ENCODE results near the gene UBE2G2. TPM values are rescaled to one million over a fixed set of nuclear protein-coding genes. Genes with fewer than 3 reads are reported as not detected.

UBE2G2 gene
- total and polyA plus RNA-seq, 4 donors = 46.8 to 83.6 (median 69.8) TPM

DNA sequence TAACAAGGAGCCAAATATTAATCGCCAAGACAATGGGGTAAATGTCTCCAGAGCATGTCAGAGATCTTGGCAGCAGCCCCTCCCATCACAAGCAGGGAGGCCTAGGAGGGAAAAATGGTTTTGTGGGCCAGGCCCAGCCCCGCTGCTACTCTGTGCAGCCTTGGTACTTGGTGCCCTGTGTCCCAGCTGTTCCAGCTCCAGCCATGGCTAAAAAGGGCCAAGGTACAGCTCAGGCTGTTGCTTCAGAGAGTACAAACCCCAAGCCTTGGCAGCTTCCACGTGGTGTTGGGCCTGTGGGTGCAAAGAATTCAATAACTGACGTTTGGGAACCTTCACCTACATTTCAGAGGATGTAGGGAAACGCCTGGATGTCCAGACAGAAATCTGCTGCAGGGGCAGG, 10.4 kb downstream of the UBE2G2 start:
- 74 to 77% methylated on average over 5 of the region's 5 CpGs for WGBS, 2 donors
- no peak overlapping the region for H3K4me3 ChIP-seq (ENCODE audit: low read length in 2 of 2)
- peaks cover 0 to 3% of the 10 kb centered on the region in 2 donors for H3K36me3 ChIP-seq (ENCODE audit: control insufficient read depth in 1 of 2, insufficient read depth in 2 of 2, low read length in 1 of 2)
- ATAC-seq (ENCODE audit: low FRiP score) (no peak), DNase-seq (no peak)
- no peaks in the 10 kb centered on the region for H3K27me3 ChIP-seq (ENCODE audit: control insufficient read depth in 1 of 2, insufficient read depth in 2 of 2, low read length in 1 of 2)
- no peaks in the 10 kb centered on the region for H3K9me3 ChIP-seq (ENCODE audit: control insufficient read depth, low read length)
- intact Hi-C loops (cut with DNase I) = loop anchor here in 1 of 2 donors (10.0 kb wide), 2 partner anchors 276 to 486 kb away; partner anchors contain the start of gene PFKL
- H3K4me1 ChIP-seq (ENCODE audit: control insufficient read depth in 1 of 2, insufficient read depth in 2 of 2, low read length in 2 of 2) = no peaks in the 10 kb centered on the region
- no peak overlapping the region for H3K27ac ChIP-seq (ENCODE audit: low read depth in 1 of 2, low read length in 2 of 2)

- ATAC-seq (ENCODE audit: low FRiP score) (no peak), DNase-seq (no peak)
- Histone ChIP-seq H3K4me3 (ENCODE audit: low read length in 2 of 2) (no peak overlapping the region), H3K27ac (ENCODE audit: low read depth in 1 of 2, low read length in 2 of 2) (no peak overlapping the region), H3K4me1 (ENCODE audit: control insufficient read depth in 1 of 2, insufficient read depth in 2 of 2, low read length in 2 of 2) (no peaks in the 10 kb centered on the region), H3K9me3 (ENCODE audit: control insufficient read depth, low read length) (no peaks in the 10 kb centered on the region), H3K36me3 (ENCODE audit: control insufficient read depth in 1 of 2, insufficient read depth in 2 of 2, low read length in 1 of 2) (peaks cover 0 to 3% of the 10 kb centered on the region in 2 donors), H3K27me3 (ENCODE audit: control insufficient read depth in 1 of 2, insufficient read depth in 2 of 2, low read length in 1 of 2) (no peaks in the 10 kb centered on the region)
- intact Hi-C loops (cut with DNase I) = loop anchor here in 1 of 2 donors (10.0 kb wide), 2 partner anchors 276 to 486 kb away; partner anchors contain the start of gene PFKL
- WGBS, 2 donors = 91 to 93% methylated on average over 3 of the region's 3 CpGs
Measured at GRCh38 chr21:44790368-44790767, 11.3 kb downstream of the UBE2G2 start.

- H3K4me3 ChIP-seq (ENCODE audit: low read length in 2 of 2) = no peak overlapping the region
- intact Hi-C loops (cut with DNase I) = loop anchor here in 1 of 2 donors (10.0 kb wide), 2 partner anchors 275 to 485 kb away; partner anchors contain the start of gene PFKL
- H3K9me3 ChIP-seq (ENCODE audit: control insufficient read depth, low read length) = no peaks in the 10 kb centered on the region
- H3K36me3 ChIP-seq (ENCODE audit: control insufficient read depth in 1 of 2, insufficient read depth in 2 of 2, low read length in 1 of 2) = peaks cover 0 to 3% of the 10 kb centered on the region in 2 donors
- DNase-seq (no peak), ATAC-seq (ENCODE audit: low FRiP score) (no peak)
- no peak overlapping the region for H3K27ac ChIP-seq (ENCODE audit: low read depth in 1 of 2, low read length in 2 of 2)
- no peaks in the 10 kb centered on the region for H3K27me3 ChIP-seq (ENCODE audit: control insufficient read depth in 1 of 2, insufficient read depth in 2 of 2, low read length in 1 of 2)
- no peaks in the 10 kb centered on the region for H3K4me1 ChIP-seq (ENCODE audit: control insufficient read depth in 1 of 2, insufficient read depth in 2 of 2, low read length in 2 of 2)
- 85 to 90% methylated on average over 1 of the region's 1 CpG for WGBS, 2 donors
Measured at GRCh38 chr21:44789880-44790279, 11.7 kb downstream of the UBE2G2 start.

DNA sequence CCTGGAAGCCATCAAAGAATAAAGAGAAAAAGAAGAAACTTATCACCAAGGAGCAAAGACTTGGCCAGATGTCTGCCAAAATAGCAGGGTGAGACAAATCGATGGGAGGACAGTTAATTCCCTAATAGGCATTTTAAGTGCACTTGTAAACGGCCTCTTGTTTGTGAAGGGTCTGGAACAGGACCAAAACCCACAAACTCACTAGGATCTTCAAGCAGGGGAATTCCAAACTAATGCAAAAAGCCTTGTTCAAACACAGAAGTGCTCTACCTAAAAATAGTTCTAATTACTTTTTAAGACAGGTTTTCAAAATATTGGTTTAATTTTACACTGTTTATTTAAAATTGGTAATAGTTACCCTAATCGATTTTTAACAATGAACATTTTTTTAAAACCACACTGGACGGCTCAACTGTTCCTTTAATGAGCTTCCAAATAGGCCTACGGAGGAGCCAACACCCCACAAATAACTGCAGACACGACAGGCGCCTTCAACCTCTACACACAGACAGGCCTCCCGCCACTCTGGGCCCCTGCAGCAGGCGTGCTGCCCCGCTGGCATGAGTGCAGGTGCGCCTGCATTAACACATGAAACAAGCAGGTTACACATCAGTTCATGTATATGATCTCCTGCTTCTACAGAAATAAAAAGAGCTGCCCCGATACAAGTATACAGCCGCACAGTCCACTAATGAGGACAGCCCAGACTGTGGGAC, 15.8 kb downstream of the UBE2G2 start:
- Histone ChIP-seq H3K9me3 (ENCODE audit: control insufficient read depth, low read length) (no peaks in the 10 kb centered on the region), H3K27me3 (ENCODE audit: control insufficient read depth in 1 of 2, insufficient read depth in 2 of 2, low read length in 1 of 2) (no peaks in the 10 kb centered on the region), H3K27ac (ENCODE audit: low read depth in 1 of 2, low read length in 2 of 2) (no peak overlapping the region), H3K36me3 (ENCODE audit: control insufficient read depth in 1 of 2, insufficient read depth in 2 of 2, low read length in 1 of 2) (peaks cover 0 to 3% of the 10 kb centered on the region in 2 donors), H3K4me1 (ENCODE audit: control insufficient read depth in 1 of 2, insufficient read depth in 2 of 2, low read length in 2 of 2) (no peaks in the 10 kb centered on the region), H3K4me3 (ENCODE audit: low read length in 2 of 2) (no peak overlapping the region)
- intact Hi-C loops (cut with DNase I) = no loop called here
- 82 to 84% methylated on average over 13 of the region's 13 CpGs for WGBS, 2 donors
- ATAC-seq (ENCODE audit: low FRiP score) (no peak), DNase-seq (no peak)

GRCh38 chr21:44784810-44785209, 16.8 kb downstream of the UBE2G2 start:
- DNase-seq = no peak
- Histone ChIP-seq H3K4me1 (ENCODE audit: control insufficient read depth in 1 of 2, insufficient read depth in 2 of 2, low read length in 2 of 2) (no peaks in the 10 kb centered on the region), H3K27ac (ENCODE audit: low read depth in 1 of 2, low read length in 2 of 2) (no peak overlapping the region), H3K36me3 (ENCODE audit: control insufficient read depth in 1 of 2, insufficient read depth in 2 of 2, low read length in 1 of 2) (peaks cover 0 to 3% of the 10 kb centered on the region in 2 donors), H3K27me3 (ENCODE audit: control insufficient read depth in 1 of 2, insufficient read depth in 2 of 2, low read length in 1 of 2) (no peaks in the 10 kb centered on the region), H3K9me3 (ENCODE audit: control insufficient read depth, low read length) (no peaks in the 10 kb centered on the region), H3K4me3 (ENCODE audit: low read length in 2 of 2) (no peak overlapping the region)
- no peak for ATAC-seq (ENCODE audit: low FRiP score)
- intact Hi-C loops (cut with DNase I) = no loop called here
- WGBS, 2 donors = 98 to 99% methylated on average over 6 of the region's 6 CpGs

- Histone ChIP-seq H3K4me3 (ENCODE audit: low read length in 2 of 2) (no peak overlapping the region), H3K4me1 (ENCODE audit: control insufficient read depth in 1 of 2, insufficient read depth in 2 of 2, low read length in 2 of 2) (no peaks in the 10 kb centered on the region), H3K9me3 (ENCODE audit: control insufficient read depth, low read length) (no peaks in the 10 kb centered on the region), H3K36me3 (ENCODE audit: control insufficient read depth in 1 of 2, insufficient read depth in 2 of 2, low read length in 1 of 2) (peaks cover 0 to 3% of the 10 kb centered on the region in 2 donors), H3K27ac (ENCODE audit: low read depth in 1 of 2, low read length in 2 of 2) (no peak overlapping the region), H3K27me3 (ENCODE audit: control insufficient read depth in 1 of 2, insufficient read depth in 2 of 2, low read length in 1 of 2) (no peaks in the 10 kb centered on the region)
- WGBS, 2 donors = 86 to 96% methylated on average over 5 of the region's 5 CpGs
- DNase-seq (no peak), ATAC-seq (ENCODE audit: low FRiP score) (no peak)
- intact Hi-C loops (cut with DNase I) = no loop called here
Measured at GRCh38 chr21:44783020-44783696, 18.5 kb downstream of the UBE2G2 start.

- ATAC-seq (ENCODE audit: low FRiP score) (no peak), DNase-seq (no peak)
- WGBS, 2 donors = 91 to 94% methylated on average over 16 of the region's 16 CpGs
- no peak overlapping the region for H3K27ac ChIP-seq (ENCODE audit: low read depth in 1 of 2, low read length in 2 of 2)
- H3K4me1 ChIP-seq (ENCODE audit: control insufficient read depth in 1 of 2, insufficient read depth in 2 of 2, low read length in 2 of 2) = no peaks in the 10 kb centered on the region
- H3K36me3 ChIP-seq (ENCODE audit: control insufficient read depth in 1 of 2, insufficient read depth in 2 of 2, low read length in 1 of 2) = no peaks in the 10 kb centered on the region
- H3K4me3 ChIP-seq (ENCODE audit: low read length in 2 of 2) = no peak overlapping the region
- intact Hi-C loops (cut with DNase I) = no loop called here
- no peaks in the 10 kb centered on the region for H3K27me3 ChIP-seq (ENCODE audit: control insufficient read depth in 1 of 2, insufficient read depth in 2 of 2, low read length in 1 of 2)
- no peaks in the 10 kb centered on the region for H3K9me3 ChIP-seq (ENCODE audit: control insufficient read depth, low read length)
Measured at GRCh38 chr21:44780767-44781459, 20.7 kb downstream of the UBE2G2 start.

DNA sequence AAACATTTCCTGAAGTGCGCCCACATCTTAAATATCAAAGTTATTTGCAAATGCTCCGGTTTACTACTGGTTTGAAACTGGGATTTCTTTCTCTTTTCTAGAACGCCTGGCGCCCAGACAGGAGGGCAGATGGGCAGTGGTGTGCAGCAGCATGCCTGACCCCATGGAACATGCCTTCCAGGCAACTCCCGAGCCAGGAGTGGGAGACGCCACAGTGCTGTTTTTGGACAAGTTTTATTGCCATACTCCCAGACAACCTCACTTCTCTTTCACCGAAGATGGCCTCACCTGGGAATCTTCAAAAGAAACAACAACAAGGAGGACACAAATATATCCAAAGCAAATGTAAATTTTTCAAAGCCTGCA, 21.5 kb downstream of the UBE2G2 start:
- Histone ChIP-seq H3K4me1 (ENCODE audit: control insufficient read depth in 1 of 2, insufficient read depth in 2 of 2, low read length in 2 of 2) (no peaks in the 10 kb centered on the region), H3K27me3 (ENCODE audit: control insufficient read depth in 1 of 2, insufficient read depth in 2 of 2, low read length in 1 of 2) (no peaks in the 10 kb centered on the region), H3K4me3 (ENCODE audit: low read length in 2 of 2) (no peak overlapping the region), H3K36me3 (ENCODE audit: control insufficient read depth in 1 of 2, insufficient read depth in 2 of 2, low read length in 1 of 2) (no peaks in the 10 kb centered on the region), H3K9me3 (ENCODE audit: control insufficient read depth, low read length) (no peaks in the 10 kb centered on the region), H3K27ac (ENCODE audit: low read depth in 1 of 2, low read length in 2 of 2) (no peak overlapping the region)
- DNase-seq = no peak
- no peak for ATAC-seq (ENCODE audit: low FRiP score)
- 52 to 70% methylated on average over 7 of the region's 7 CpGs for WGBS, 2 donors
- intact Hi-C loops (cut with DNase I) = no loop called here

Data from aorta (tissue), 5 donors.